ENCODE data around the gene MCM6. TPM values are rescaled to one million over a fixed set of nuclear protein-coding genes. Genes with fewer than 3 reads are reported as not detected.

Gene MCM6
- polyA plus RNA-seq, 5 donors = 45.6 to 65.4 (median 48.8) TPM

- no peak for DNase-seq
Observed at GRCh38 chr2:135791418-135792190, 84.6 kb downstream of the MCM6 start.

GRCh38 chr2:135790423-135790822 is 85.8 kb downstream of the MCM6 start:
- no peak for DNase-seq

Other genes with a start within 250 kb of the MCM6 start
- 100 to 1,000 TPM; 106 to 169 (median 144) TPM for gene UBXN4, start 134.6 kb downstream of the MCM6 start, polyA plus RNA-seq (ENCODE audit: insufficient read depth in 1 of 5, insufficient read length in 5 of 5, low replicate concordance in 1 of 5)
- under 1 TPM; 0.05 to 0.23 (median 0.12) TPM for gene LCT, start 39.3 kb downstream of the MCM6 start, polyA plus RNA-seq (ENCODE audit: insufficient read depth in 1 of 5, insufficient read length in 5 of 5, low replicate concordance in 1 of 5)
- gene DARS1, start 109.2 kb upstream of the MCM6 start, polyA plus RNA-seq (ENCODE audit: insufficient read depth in 1 of 5, insufficient read length in 5 of 5, low replicate concordance in 1 of 5) = 100 to 1,000 TPM; 103 to 175 (median 147) TPM
- 10 to 100 TPM; 41.8 to 66.3 (median 46.6) TPM for gene CXCR4, start 241.7 kb upstream of the MCM6 start, polyA plus RNA-seq (ENCODE audit: insufficient read depth in 1 of 5, insufficient read length in 5 of 5, low replicate concordance in 1 of 5)